Effector CD8-positive, alpha-beta T cell (primary cell): ENCODE results near the gene PRDX1.
"Not testable (repeated sequence)": the region's sequence is repeated elsewhere in the genome, so short reads cannot be mapped to it uniquely, and the experiment has no call there.

ENCODE experiments used
- DNase-seq: peaks from one replicate; lab custom pipeline; 2025; lab: John Stamatoyannopoulos, UW

The PRDX1 gene

DNA sequence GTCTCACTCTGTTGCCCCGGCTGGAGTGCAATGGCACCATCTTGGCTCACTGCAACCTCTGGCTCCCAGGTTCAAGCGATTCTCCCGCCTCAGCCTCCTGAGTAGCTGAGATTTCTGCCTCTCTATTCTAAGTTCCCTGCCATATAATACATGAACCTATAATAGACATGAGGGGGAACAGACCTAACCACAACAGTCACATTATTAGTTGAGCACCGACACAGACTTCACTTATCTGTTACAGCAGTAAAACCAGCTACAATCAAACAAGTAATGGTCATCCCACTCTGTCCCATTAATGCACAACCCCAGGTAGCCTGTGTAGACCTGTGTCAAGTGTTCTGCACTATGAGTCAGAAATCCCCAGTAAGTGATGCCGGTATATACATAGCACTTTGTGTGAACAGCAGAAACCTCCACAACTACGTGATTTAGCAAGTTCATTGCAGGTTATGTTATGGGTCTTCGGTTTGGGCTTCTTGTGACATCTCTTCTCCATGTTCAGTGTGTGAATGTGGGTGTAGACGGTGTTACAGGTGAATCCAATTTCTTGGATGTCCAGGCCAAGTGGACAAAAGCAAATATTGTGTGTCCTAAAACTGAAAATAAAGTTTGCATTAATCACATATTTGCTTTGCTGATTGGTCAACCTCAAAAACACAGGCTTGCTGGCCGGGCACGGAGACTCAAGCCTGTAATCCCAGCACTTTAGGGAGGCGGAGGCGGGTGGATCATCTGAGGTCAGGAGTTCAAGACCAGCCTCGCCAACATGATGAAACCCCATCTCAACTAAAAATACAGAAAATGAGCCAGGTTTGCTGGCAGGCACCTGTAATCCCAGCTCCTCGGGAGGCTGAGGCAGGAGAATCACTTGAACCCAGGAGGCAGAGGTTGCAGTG is 18.0 kb downstream of the PRDX1 start:
- DNase-seq = no peak

DNA sequence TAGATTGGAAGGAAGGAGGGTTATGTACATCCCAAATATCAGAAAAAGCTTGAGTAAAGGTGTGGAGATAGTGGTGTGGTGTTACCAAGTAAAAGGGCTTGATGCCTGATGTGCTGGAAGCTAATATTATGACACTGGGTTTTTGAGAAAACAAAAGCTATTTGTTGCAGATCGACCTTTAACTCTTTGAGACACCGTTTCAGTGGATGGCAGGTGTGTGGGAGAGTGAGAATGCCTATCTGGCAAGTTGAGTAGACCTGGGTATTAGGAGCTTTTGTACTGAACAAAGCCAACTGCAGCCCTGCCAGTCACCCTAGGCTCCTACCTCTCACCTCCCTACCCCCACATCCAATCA is 20.2 kb downstream of the PRDX1 start:
- no peak for DNase-seq

DNA sequence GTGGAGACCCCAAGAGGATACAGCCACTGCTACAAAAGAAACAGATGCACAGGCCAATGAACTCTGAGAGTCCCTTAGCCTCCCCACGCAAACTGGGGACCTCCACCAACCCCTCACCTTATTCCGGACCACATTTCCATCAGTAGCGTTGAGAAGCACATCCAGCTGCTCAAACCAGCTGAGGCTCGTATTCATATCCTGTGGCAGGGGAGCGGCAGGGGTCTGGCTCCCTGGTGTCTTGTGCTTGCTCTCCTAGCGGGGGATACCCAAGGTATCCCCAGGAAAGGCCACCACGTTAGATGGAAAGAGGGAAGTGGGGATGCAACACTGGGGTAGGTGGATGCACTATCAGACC is 22.3 kb downstream of the PRDX1 start:
- DNase-seq = no peak

DNA sequence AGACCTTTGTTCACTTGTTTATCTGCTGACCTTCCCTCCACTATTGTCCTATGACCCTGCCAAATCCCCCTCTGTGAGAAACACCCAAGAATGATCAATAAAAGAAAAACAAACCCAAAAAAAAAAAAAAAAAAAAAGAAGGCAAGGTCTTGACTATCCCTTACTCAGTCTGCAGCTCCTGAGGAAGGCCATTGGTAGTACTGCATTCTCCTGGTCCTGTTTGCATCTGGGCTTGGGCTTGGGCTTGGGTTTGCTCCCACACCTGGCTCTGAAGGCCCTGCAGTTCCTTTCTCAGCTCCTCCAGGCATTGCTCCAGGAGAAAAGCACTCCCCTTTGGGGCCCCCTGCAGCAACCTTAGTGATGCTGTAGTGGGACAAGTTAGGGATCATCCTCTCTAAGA is 23.4 kb downstream of the PRDX1 start:
- DNase-seq = no peak

DNA sequence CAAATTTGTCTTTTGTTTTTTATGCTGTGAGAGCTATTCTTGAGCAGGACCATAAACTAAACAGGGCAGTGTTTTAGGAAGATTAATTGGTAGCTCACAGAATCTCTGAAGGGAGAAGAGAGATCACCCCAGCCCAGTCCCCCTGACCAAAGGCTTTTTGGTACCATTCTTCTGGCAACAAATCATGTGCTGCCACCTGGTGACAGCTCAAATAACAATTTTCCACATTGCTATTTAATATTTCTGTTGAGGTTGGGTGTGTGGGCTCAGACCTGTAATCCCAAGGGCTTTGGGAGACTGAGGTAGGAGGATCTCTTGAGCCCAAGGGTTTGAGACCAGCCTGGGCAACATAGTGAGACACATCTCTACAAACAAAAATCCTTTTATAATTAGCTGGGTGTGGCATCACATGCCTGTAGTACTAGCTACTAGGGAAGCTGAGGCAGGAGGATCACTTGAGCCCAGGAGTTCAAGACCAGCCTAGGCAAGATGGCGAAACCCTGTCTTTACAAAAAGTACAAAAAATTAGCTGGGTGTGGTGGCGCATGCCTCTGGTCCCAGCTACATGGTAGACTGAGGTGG is 28.5 kb downstream of the PRDX1 start:
- DNase-seq = peak; percentile 26

DNA sequence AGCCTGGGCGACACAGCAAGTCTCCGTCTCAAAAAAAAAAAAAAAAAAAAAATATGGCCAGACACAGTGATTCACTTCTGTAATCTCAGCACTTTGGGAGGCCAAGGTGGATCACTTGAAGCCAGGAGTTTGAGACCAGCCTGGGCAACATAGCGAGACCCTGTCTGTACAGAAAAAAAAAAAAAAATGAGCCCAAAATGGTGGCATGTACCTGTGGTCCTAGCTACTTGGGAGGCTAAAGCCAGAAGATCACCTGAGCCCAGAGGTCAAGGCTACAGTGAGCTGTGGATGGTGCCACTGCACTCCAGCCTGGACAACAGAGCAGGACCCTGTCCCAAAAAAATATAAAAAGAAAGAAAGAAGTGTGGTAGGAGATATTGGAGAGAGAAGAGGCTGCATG is 29.0 kb downstream of the PRDX1 start:
- DNase-seq = no peak

DNA sequence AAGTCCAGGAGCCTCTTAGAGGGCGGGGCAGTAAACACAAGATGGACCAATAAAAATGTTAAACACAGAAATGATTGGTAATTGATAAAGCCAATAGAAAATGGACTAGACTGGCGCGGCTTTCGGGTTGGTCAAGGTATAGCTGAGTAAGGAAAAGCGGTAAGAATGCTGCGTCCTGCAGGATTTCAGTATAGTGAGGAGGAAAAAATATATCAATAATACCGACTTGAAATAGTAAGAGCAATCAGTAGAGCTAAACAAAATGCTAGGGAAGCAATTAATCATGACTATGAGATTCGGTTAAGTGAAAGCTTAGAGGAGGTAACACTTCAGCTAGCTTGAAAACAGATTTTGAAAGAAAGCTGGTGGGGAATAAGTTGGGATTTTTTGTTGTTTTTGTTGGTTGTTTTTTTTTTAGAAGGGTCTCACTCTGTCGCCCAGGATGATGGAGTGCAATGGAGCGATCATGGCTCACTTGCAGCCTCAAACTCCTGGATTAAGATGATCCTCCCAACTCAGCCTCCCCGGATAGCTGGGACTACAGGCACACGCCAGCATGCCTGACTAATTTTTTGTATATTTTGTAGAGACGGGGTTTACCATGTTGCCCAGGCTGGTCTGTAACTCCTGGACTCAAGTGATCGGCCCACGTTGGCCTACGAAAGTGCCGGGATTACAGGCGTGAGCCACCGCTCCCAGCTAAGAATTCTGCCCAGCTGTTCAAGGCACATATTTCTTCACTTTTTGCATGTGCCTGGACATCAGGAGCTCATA is 30.0 kb downstream of the PRDX1 start:
- DNase-seq = no peak

DNA sequence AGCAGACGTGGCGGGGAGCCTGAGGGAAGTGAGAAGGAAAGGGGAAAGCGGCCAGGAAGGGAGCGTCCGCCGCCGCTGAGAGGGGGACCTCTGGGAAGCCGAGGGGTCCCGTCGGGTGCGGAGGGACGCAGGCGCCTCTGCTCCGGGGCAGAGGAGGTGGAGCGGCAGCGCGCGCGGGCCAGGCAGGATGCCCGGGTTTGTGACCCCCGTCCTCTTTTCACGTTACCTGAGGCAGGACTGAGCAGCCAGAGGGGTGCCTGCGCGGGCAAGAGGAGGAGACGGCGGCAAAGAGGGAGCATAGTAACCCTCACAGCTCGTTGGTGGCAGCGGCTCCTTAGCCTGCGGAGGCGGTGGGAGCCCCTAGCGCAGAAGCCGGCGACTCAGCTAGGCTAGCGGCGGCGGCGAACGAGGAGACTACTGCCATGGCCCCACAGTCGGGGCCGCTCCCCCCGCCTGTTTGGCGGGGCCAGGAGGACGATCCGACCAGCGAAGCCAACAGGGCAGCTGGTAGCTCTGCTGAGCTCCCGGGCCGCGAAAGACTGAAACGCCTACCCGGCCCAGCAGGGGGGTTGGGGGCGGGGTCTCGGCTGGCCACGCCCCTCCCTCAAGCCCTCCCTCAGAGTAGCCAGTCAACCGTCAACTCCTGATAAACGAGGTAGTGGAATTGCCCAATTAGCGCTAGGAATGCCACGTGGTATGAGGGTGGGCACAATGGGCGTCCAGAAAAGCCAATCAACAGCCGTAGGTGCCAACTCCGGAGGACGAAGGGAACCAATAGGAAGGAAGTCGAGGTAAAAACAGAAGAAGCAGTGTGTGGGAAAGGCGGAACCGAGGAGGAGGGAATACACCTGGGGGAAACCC is 30.8 kb downstream of the PRDX1 start, which contains the start of gene TESK2:
Gene TESK2, minus strand, starts transcription at position 538 of the 861 bp plus-strand sequence. CDS start 33,378 bp downstream, outside the sequence.
- peak; percentile 95 for DNase-seq

DNA sequence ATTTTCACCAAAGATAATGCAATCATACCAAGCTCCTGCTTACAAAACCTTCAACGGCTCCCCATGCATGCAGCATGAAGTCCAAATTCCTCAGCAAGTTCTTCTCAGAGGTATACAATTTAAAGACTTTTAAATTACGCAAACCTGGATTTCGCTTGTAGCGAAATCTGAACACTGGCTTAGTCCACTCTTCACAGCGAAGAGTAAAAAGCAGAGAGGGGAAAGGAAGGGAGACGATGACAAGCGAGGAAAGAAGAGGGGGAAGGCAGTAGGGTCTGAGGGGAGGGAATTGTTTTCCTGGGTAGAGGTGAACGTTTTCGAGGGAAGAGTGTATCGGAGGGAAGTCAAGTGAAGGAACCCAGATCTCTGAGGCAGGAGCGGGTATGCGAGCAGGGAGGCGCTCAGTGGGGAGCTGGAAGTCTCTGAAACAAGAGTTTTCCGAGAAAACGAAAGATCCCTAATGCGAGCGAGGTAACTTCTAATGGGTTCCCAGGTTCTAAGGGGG is 31.5 kb downstream of the PRDX1 start:
- no peak for DNase-seq

DNA sequence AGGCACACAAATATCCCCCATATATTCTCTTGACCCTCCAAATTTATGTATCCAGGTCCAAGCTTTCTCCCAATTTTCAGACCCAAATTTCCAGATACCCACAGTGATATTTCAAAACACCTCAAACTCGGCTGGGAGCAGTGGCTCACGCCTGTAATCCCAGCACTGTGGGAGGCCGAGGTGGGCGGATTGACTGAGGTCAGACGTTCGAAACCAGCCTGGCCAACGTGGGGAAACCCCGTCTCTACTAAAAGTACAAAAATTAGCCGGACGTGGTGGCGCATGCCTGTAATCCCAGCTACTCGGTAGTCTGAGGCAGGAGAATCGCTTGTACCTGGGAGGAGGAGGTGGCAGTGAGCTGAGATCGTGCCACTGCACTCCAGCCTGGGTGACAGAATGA is 32.3 kb downstream of the PRDX1 start:
- DNase-seq = not testable (repeated sequence)

DNA sequence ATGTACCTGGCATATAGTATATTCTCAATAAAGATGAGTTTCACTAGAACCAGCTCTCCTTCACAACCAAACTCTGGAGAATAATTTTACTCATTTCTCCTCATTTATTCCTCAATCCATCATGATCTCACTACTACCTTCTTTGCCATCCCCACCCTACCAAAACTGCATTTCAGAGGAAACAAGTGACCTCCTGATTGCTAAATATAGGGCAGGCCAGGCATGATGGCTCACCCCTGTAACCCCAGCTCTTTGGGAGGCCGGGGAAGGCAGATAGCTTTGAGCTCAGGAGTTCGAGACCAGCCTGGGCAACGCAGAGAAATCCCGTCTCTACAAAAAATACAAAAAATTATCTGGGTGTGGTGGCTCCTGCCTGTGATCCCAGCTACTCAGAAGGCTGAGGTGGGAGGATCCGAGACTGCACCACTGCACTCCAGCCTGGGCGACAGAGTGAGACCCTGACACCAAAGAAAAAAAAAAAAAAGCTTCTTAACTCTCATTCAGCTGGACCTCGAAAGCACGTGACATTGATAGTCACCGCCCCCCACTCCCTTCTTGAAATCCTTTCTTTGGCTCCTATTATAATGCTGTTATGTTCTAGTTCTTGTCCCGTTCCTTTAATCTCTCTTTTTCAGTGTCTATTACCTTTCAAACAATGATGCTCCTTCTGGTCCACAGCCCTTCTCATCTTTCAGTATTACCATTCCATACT is 32.9 kb downstream of the PRDX1 start:
- no peak for DNase-seq

DNA sequence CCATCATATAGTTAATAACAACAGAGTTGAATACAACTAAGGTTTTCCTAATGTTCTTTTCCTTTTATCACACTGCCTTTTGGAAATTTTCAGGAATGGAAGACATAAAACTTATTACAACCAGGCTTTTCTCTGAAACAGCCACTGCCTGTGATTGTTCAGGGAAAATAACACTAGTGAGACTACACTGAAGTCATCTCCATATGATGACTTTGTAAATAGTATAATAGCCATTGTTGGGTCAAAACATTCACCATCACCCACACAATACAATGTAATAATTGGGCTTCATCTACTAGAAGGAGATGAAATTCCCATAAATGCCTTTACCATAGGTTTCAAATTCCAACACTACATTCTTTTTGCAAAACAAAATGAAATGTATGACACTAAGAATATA is 35.7 kb downstream of the PRDX1 start:
- no peak for DNase-seq

DNA sequence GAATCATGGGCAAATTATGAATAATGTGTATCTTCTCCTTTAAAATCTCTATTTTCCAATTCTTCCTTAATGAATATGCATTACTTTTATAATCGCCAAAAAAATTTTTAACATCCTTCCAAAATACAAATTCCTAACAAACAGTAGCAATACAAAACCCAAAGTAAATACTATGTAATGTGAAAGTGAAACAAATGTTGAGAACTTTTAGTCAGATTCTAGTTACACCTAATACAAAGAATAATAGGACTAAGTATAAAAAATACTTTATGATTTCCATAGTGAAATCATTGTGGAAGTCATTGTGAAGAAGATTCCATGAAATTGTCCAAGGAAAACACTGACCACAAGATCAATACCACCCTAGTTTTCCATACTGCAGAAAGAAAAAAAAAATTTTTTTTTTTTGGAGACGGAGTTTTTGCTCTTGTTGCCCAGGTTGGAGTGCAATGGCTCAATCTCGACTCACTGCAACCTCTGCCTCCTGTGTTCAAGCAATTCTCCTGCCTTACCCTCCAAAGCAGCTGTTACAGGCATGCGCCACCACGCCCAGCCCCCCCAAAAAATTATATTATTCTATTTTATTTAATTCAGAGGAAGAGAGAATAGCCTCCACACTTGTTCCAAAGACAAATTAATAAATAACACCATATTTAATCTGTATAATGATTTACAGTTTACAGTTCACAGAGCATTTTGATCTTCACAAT is 42.5 kb downstream of the PRDX1 start:
- DNase-seq = no peak

DNA sequence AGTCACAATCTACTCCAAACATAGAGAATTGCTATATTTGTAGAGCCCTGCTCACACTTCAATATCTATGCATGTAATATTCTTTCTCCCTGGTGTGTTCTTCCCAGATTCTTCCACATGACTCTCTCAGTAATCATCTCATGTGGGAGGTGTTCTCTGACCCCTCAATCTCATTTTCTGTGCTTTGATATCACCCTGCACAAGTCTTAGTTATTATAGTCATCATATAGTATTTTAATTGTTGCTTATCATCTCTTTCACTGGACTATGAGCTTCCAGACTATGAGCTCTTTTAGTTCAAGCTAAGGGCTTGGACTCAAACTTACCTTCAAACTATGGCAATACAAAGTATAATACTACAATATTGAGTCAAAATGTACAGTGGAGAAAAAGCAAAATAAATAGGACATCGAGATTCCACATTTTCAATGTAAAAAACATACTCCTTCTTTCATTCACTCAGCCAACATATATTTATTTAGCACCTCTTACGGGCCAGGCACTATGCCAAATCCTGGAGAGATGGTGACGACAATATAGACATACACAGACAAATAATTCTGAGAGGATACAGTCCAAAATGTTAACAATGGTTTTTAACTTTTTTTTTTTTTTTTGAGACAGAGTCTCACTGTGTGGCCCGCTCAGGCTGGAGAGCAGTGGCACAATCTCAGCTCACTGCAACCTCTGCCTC is 43.4 kb downstream of the PRDX1 start:
- DNase-seq = no peak

DNA sequence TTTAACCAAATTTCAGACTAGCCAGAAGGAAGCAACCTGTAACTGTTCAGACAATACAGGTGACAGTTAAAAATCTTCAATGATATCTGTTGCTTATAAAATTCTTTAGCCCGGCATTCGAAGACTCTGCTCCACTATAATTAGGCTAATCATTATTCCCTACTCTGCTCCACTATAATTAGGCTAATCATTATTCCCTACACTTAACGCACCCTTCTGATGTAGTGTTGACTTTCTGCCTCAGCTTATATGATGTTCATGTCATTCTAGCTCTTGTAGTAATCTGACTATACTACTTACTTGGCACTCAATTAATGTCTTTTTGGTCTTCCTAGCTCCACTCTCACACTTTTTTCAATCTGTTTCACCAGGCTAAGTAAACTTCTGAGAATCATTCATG is 44.0 kb downstream of the PRDX1 start:
- DNase-seq = no peak

DNA sequence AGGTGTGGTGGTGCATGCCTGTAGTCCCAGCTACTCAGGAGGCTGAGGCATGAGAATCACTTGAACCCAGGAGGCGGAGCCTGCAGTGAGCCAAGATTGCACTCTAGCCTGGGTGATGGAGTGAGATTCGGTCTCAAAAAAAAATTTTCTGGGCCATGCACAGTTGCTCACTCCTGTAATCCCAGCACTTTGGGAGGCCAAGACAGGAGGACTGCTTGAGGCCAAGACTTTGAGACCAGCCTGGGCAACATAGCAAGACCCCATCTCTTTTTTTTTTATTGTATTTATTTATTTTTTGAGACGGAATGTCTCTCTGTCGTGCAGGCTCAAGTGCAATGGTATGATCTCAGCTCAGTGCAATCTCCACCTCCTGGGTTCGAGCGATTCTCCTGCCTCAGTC is 47.5 kb downstream of the PRDX1 start:
- DNase-seq = not testable (repeated sequence)

DNA sequence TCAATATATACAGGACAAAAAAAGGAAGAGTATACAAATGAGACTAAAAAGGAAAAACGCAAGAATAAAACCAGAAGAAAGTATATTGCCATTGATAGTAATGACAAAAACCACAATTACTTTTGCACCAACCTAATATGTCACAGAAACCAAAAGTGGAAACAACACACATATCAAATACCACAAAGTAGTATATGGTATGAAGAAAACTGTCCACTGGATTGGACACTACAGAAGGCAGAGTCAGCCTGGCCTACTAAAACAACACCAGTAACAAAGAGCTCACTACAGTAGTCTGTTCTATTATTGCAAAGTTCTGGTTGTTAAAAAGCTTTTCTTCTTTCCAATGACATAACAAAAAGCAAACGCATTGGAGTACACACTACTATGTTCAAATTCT is 48.4 kb downstream of the PRDX1 start:
- no peak for DNase-seq

DNA sequence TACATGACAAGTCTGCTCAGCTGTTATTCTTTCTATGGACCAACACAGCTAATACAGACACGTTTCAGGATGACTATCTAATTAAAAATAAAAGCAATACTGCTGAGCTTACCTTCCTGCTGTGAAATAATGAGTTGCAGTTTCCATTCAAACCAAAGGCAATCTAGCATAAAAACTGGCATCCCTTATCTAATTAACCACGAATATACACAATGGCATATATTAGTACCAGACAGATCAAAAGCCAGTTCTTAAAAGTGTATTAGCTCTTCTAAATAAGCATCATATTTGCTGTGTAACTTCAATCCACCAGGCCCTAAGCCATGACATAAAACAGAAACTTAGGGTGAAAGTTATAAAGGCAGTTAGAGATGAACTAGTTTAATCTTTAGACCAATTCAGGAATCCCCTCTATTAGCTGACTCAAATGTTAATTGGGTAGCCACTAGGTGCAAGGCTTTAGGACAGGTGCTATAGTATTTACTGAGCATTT is 51.3 kb downstream of the PRDX1 start:
- DNase-seq = no peak

DNA sequence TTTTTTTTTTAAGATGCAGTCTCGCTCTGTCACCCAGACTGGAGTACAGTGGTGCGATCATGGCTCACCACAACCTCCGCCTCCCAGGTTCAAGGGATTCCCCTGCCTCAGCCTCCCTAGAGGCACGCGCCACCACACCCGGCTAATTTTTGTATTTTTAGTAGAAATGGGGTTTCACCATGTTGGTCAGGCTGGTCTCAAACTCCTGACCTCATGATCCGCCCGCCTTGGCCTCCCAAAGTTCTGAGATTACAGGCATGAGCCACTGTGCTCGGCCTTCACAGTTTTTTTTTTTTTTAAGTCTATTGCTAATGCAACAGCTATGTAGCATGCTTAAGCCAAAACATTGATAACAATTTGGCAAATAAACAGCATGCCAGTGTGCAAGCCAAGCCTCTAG is 54.3 kb downstream of the PRDX1 start:
- DNase-seq = not testable (repeated sequence)

DNA sequence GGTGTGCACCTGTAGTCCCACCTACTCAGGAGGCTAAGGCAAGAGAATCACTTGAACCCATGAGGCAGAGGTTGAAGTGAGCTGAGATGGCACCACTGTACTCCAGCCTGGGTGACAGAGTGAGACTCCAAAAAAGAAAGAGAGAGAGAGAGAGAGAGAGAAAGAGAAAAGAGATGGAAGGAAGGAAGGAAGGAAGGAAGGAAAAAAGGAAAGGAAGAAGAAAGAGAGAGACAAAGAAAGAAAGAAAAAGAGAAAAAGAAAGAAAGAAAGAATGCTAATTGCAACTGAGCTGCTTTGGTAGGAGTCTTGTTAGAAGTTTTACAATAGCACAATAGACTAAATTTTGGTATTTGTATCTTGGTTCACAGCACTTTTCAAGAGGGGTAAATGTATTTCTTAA is 56.4 kb downstream of the PRDX1 start:
- DNase-seq = no peak
